ENCODE results near the gene MICU1.

DNA sequence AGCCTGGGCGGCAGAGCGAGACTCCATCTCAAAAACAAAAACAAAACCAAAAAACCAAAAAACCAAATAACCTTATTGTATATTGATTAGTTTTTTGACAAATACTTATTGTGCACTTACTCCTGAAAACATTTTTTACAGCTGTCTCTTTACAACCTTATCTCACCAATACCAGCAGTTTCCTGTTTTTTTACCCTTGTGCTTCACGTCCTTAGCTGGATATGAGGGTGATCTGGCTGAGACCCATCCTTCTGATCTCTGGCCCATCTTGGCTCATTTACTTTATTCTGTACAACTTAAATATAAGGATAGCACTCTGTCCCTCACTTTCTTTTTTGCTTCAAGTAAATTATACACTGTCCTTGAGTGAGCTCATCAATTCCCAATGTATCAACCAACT lies 166.6 kb downstream of the MICU1 start:
- TF ChIP-seq CREB1 (CRISPR knock-in tag; IDR thresholded peaks at IDR 0.05; ENCODE audit: low read depth) (no peak), POLR2AphosphoS5 (IDR thresholded peaks at IDR 0.05; ENCODE audit: low read depth) (no peak), EZH2 (IDR thresholded peaks at IDR 0.05; ENCODE audit: low read depth, unreplicated experiment) (no peak), JUNB (IDR thresholded peaks at IDR 0.05; ENCODE audit: unreplicated experiment) (no peak), ZNF331 (CRISPR knock-in tag; IDR thresholded peaks at IDR 0.05; ENCODE audit: low read depth) (no peak), EZH2phosphoT487 (IDR thresholded peaks at IDR 0.05; ENCODE audit: unreplicated experiment) (no peak), STAT1 (IDR thresholded peaks at IDR 0.05; ENCODE audit: unreplicated experiment) (no peak)
- TF ChIP-seq, protein P1, sequence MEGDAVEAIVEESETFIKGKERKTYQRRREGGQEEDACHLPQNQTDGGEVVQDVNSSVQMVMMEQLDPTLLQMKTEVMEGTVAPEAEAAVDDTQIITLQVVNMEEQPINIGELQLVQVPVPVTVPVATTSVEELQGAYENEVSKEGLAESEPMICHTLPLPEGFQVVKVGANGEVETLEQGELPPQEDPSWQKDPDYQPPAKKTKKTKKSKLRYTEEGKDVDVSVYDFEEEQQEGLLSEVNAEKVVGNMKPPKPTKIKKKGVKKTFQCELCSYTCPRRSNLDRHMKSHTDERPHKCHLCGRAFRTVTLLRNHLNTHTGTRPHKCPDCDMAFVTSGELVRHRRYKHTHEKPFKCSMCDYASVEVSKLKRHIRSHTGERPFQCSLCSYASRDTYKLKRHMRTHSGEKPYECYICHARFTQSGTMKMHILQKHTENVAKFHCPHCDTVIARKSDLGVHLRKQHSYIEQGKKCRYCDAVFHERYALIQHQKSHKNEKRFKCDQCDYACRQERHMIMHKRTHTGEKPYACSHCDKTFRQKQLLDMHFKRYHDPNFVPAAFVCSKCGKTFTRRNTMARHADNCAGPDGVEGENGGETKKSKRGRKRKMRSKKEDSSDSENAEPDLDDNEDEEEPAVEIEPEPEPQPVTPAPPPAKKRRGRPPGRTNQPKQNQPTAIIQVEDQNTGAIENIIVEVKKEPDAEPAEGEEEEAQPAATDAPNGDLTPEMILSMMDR (conservative IDR thresholded peaks at IDR 0.05; ENCODE audit: low read depth in 2 of 2), result no peak
- TF ChIP-seq, protein P2, sequence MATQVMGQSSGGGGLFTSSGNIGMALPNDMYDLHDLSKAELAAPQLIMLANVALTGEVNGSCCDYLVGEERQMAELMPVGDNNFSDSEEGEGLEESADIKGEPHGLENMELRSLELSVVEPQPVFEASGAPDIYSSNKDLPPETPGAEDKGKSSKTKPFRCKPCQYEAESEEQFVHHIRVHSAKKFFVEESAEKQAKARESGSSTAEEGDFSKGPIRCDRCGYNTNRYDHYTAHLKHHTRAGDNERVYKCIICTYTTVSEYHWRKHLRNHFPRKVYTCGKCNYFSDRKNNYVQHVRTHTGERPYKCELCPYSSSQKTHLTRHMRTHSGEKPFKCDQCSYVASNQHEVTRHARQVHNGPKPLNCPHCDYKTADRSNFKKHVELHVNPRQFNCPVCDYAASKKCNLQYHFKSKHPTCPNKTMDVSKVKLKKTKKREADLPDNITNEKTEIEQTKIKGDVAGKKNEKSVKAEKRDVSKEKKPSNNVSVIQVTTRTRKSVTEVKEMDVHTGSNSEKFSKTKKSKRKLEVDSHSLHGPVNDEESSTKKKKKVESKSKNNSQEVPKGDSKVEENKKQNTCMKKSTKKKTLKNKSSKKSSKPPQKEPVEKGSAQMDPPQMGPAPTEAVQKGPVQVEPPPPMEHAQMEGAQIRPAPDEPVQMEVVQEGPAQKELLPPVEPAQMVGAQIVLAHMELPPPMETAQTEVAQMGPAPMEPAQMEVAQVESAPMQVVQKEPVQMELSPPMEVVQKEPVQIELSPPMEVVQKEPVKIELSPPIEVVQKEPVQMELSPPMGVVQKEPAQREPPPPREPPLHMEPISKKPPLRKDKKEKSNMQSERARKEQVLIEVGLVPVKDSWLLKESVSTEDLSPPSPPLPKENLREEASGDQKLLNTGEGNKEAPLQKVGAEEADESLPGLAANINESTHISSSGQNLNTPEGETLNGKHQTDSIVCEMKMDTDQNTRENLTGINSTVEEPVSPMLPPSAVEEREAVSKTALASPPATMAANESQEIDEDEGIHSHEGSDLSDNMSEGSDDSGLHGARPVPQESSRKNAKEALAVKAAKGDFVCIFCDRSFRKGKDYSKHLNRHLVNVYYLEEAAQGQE (IDR thresholded peaks at IDR 0.05; ENCODE audit: unreplicated experiment), result no peak
- TF ChIP-seq, protein P3, sequence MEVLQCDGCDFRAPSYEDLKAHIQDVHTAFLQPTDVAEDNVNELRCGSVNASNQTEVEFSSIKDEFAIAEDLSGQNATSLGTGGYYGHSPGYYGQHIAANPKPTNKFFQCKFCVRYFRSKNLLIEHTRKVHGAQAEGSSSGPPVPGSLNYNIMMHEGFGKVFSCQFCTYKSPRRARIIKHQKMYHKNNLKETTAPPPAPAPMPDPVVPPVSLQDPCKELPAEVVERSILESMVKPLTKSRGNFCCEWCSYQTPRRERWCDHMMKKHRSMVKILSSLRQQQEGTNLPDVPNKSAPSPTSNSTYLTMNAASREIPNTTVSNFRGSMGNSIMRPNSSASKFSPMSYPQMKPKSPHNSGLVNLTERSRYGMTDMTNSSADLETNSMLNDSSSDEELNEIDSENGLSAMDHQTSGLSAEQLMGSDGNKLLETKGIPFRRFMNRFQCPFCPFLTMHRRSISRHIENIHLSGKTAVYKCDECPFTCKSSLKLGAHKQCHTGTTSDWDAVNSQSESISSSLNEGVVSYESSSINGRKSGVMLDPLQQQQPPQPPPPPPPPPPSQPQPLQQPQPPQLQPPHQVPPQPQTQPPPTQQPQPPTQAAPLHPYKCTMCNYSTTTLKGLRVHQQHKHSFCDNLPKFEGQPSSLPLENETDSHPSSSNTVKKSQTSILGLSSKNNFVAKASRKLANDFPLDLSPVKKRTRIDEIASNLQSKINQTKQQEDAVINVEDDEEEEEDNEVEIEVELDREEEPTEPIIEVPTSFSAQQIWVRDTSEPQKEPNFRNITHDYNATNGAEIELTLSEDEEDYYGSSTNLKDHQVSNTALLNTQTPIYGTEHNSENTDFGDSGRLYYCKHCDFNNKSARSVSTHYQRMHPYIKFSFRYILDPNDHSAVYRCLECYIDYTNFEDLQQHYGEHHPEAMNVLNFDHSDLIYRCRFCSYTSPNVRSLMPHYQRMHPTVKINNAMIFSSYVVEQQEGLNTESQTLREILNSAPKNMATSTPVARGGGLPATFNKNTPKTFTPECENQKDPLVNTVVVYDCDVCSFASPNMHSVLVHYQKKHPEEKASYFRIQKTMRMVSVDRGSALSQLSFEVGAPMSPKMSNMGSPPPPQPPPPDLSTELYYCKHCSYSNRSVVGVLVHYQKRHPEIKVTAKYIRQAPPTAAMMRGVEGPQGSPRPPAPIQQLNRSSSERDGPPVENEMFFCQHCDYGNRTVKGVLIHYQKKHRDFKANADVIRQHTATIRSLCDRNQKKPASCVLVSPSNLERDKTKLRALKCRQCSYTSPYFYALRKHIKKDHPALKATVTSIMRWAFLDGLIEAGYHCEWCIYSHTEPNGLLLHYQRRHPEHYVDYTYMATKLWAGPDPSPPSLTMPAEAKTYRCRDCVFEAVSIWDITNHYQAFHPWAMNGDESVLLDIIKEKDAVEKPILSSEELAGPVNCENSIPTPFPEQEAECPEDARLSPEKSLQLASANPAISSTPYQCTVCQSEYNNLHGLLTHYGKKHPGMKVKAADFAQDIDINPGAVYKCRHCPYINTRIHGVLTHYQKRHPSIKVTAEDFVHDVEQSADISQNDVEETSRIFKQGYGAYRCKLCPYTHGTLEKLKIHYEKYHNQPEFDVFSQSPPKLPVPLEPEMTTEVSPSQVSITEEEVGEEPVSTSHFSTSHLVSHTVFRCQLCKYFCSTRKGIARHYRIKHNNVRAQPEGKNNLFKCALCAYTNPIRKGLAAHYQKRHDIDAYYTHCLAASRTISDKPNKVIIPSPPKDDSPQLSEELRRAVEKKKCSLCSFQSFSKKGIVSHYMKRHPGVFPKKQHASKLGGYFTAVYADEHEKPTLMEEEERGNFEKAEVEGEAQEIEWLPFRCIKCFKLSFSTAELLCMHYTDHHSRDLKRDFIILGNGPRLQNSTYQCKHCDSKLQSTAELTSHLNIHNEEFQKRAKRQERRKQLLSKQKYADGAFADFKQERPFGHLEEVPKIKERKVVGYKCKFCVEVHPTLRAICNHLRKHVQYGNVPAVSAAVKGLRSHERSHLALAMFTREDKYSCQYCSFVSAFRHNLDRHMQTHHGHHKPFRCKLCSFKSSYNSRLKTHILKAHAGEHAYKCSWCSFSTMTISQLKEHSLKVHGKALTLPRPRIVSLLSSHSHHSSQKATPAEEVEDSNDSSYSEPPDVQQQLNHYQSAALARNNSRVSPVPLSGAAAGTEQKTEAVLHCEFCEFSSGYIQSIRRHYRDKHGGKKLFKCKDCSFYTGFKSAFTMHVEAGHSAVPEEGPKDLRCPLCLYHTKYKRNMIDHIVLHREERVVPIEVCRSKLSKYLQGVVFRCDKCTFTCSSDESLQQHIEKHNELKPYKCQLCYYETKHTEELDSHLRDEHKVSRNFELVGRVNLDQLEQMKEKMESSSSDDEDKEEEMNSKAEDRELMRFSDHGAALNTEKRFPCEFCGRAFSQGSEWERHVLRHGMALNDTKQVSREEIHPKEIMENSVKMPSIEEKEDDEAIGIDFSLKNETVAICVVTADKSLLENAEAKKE (CRISPR knock-in tag; IDR thresholded peaks at IDR 0.05), result no peak
- TF ChIP-seq, protein P4, sequence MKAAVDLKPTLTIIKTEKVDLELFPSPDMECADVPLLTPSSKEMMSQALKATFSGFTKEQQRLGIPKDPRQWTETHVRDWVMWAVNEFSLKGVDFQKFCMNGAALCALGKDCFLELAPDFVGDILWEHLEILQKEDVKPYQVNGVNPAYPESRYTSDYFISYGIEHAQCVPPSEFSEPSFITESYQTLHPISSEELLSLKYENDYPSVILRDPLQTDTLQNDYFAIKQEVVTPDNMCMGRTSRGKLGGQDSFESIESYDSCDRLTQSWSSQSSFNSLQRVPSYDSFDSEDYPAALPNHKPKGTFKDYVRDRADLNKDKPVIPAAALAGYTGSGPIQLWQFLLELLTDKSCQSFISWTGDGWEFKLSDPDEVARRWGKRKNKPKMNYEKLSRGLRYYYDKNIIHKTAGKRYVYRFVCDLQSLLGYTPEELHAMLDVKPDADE (IDR thresholded peaks at IDR 0.05), result no peak

All from GM23338 (cell line).